Measurements from ENCODE around the gene MIP.
"Not testable (repeated sequence)": the region's sequence is repeated elsewhere in the genome, so short reads cannot be mapped to it uniquely, and the experiment has no call there.

Gene MIP

GRCh38 chr12:56448860-56449621 is 5.4 kb downstream of the MIP start, which contains the start of gene TIMELESS:
Gene TIMELESS, minus strand, starts transcription at chr12:56449426. Its CDS starts 15,256 bp downstream, at chr12:56434170.
- Histone ChIP-seq H3K9me3 (ENCODE audit: severe bottlenecking) (no peaks in the 10 kb centered on the region), H3K27ac (ENCODE audit: poor library complexity, severe bottlenecking) (peak within 1 kb of the TSS; percentile 72), H3K4me1 (ENCODE audit: insufficient read depth, poor library complexity, severe bottlenecking) (peaks cover 5% of the 10 kb centered on the region), H3K4me3 (ENCODE audit: severe bottlenecking) (peak within 1 kb of the TSS; percentile 75), H3K27me3 (ENCODE audit: insufficient read depth, poor library complexity, severe bottlenecking) (no peaks in the 10 kb centered on the region), H3K36me3 (ENCODE audit: low read depth) (no peaks in the 10 kb centered on the region)
- TF ChIP-seq, protein P1, sequence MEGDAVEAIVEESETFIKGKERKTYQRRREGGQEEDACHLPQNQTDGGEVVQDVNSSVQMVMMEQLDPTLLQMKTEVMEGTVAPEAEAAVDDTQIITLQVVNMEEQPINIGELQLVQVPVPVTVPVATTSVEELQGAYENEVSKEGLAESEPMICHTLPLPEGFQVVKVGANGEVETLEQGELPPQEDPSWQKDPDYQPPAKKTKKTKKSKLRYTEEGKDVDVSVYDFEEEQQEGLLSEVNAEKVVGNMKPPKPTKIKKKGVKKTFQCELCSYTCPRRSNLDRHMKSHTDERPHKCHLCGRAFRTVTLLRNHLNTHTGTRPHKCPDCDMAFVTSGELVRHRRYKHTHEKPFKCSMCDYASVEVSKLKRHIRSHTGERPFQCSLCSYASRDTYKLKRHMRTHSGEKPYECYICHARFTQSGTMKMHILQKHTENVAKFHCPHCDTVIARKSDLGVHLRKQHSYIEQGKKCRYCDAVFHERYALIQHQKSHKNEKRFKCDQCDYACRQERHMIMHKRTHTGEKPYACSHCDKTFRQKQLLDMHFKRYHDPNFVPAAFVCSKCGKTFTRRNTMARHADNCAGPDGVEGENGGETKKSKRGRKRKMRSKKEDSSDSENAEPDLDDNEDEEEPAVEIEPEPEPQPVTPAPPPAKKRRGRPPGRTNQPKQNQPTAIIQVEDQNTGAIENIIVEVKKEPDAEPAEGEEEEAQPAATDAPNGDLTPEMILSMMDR (IDR thresholded peaks at IDR 0.05; ENCODE audit: poor library complexity, severe bottlenecking), result no peak
- peak; percentile 81 for DNase-seq (ENCODE audit: low spot score)
- ATAC-seq (ENCODE audit: low read depth), result peak; percentile 97

- H3K27me3 ChIP-seq (ENCODE audit: insufficient read depth, poor library complexity, severe bottlenecking); H3K36me3 ChIP-seq (ENCODE audit: low read depth); H3K9me3 ChIP-seq (ENCODE audit: severe bottlenecking); ATAC-seq (ENCODE audit: low read depth); DNase-seq (ENCODE audit: low spot score); H3K27ac ChIP-seq (ENCODE audit: poor library complexity, severe bottlenecking); H3K4me1 ChIP-seq (ENCODE audit: insufficient read depth, poor library complexity, severe bottlenecking); H3K4me3 ChIP-seq (ENCODE audit: severe bottlenecking): not testable (repeated sequence)
These were observed 11.2 kb downstream of the MIP start for GRCh38 chr12:56443208-56443607.

GRCh38 chr12:56437430-56438176 is 16.9 kb downstream of the MIP start:
- TF ChIP-seq, protein P1 (IDR thresholded peaks at IDR 0.05; ENCODE audit: poor library complexity, severe bottlenecking), result no peak

DNA sequence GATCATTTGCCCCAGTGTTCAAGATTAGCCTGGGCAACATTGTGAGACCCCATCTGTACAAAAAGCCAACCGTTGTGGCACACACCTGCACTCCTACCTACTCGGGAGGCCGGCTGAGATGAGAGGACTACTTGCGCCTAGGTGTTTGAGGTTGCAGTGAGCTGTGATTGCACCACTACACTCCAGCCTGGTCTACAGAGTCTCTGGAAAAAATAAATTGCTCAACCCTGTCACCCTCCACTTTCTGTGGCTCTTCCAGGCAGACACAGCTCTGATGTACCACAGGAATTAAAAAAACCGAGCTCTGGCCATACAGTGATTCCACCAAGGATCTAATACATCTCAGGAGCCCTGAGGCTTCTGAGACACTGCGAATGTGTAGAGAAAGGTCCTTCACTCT is 19.6 kb downstream of the MIP start:
- H3K4me1 ChIP-seq (ENCODE audit: insufficient read depth, poor library complexity, severe bottlenecking), result no peaks in the 10 kb centered on the region
- no peak overlapping the region for H3K4me3 ChIP-seq (ENCODE audit: severe bottlenecking)
- no peaks in the 10 kb centered on the region for H3K9me3 ChIP-seq (ENCODE audit: severe bottlenecking)
- no peak overlapping the region for H3K27ac ChIP-seq (ENCODE audit: poor library complexity, severe bottlenecking)
- H3K36me3 ChIP-seq (ENCODE audit: low read depth), result peaks cover 36% of the 10 kb centered on the region
- DNase-seq (ENCODE audit: low spot score) (no peak), ATAC-seq (ENCODE audit: low read depth) (no peak)
- H3K27me3 ChIP-seq (ENCODE audit: insufficient read depth, poor library complexity, severe bottlenecking), result no peaks in the 10 kb centered on the region
- TF ChIP-seq, protein P1 (IDR thresholded peaks at IDR 0.05; ENCODE audit: poor library complexity, severe bottlenecking), result no peak

More at GRCh38 chr12:56437430-56438176, 16.9 kb downstream of the MIP start:
- ATAC-seq (ENCODE audit: low read depth) (no peak), DNase-seq (ENCODE audit: low spot score) (no peak)
- H3K4me1 ChIP-seq (ENCODE audit: insufficient read depth, poor library complexity, severe bottlenecking), result no peaks in the 10 kb centered on the region
- H3K4me3 ChIP-seq (ENCODE audit: severe bottlenecking), result no peak overlapping the region
- H3K27me3 ChIP-seq (ENCODE audit: insufficient read depth, poor library complexity, severe bottlenecking), result no peaks in the 10 kb centered on the region
- peaks cover 14% of the 10 kb centered on the region for H3K36me3 ChIP-seq (ENCODE audit: low read depth)
- no peak overlapping the region for H3K27ac ChIP-seq (ENCODE audit: poor library complexity, severe bottlenecking)
- no peaks in the 10 kb centered on the region for H3K9me3 ChIP-seq (ENCODE audit: severe bottlenecking)

GRCh38 chr12:56431850-56432249 is 22.6 kb downstream of the MIP start:
- no peaks in the 10 kb centered on the region for H3K4me1 ChIP-seq (ENCODE audit: insufficient read depth, poor library complexity, severe bottlenecking)
- H3K9me3 ChIP-seq (ENCODE audit: severe bottlenecking), result no peaks in the 10 kb centered on the region
- peaks cover 56% of the 10 kb centered on the region for H3K36me3 ChIP-seq (ENCODE audit: low read depth)
- H3K27me3 ChIP-seq (ENCODE audit: insufficient read depth, poor library complexity, severe bottlenecking), result no peaks in the 10 kb centered on the region
- no peak overlapping the region for H3K4me3 ChIP-seq (ENCODE audit: severe bottlenecking)
- TF ChIP-seq, protein P1 (IDR thresholded peaks at IDR 0.05; ENCODE audit: poor library complexity, severe bottlenecking), result no peak
- ATAC-seq (ENCODE audit: low read depth) (no peak), DNase-seq (ENCODE audit: low spot score) (no peak)
- H3K27ac ChIP-seq (ENCODE audit: poor library complexity, severe bottlenecking), result no peak overlapping the region
